Neural cell (in vitro differentiated cells): ENCODE results near the gene FAM20C. TPM values are rescaled to one million over a fixed set of nuclear protein-coding genes. Genes with fewer than 3 reads are reported as not detected.

ENCODE experiments used
- H2AFZ ChIP-seq: fragments of 200-600, 300-800 bp; sonication (generic), shearing (Covaris generic); 2 replicates; pipeline ENCODE4 v1.6.0; 2014; ENCODE audit warnings: low read depth, mild to moderate bottlenecking, antibody characterized with exemption, low read length, moderate library complexity
- H3F3A ChIP-seq: fragments of 200-600 bp; shearing (Covaris generic); 2 replicates; pipeline ENCODE4 v1.6.1; 2016; ENCODE audit warnings: mild to moderate bottlenecking, moderate library complexity, mixed read lengths, antibody characterized with exemption, low read length; ENCODE audit not compliant: insufficient read depth, poor library complexity, severe bottlenecking
- H3K27ac ChIP-seq: fragments of 200-600, 300-800 bp; sonication (generic), shearing (Covaris generic); 2 replicates; pipeline ENCODE4 v1.5.1; 2014; ENCODE audit warnings: mild to moderate bottlenecking, low read length, moderate library complexity
- H3K27me3 ChIP-seq: fragments of 300-800, 200-600 bp; sonication (generic), shearing (Covaris generic); 2 replicates; pipeline ENCODE4 v1.6.0; 2014; ENCODE audit warnings: mild to moderate bottlenecking, low read depth, low read length, moderate library complexity; ENCODE audit not compliant: insufficient read depth
- H3K36me3 ChIP-seq: fragments of 300-800, 200-600 bp; sonication (generic), shearing (Covaris generic); 2 replicates; pipeline ENCODE4 v1.5.1; 2014; ENCODE audit warnings: mild to moderate bottlenecking, antibody characterized with exemption, low read length, moderate library complexity; ENCODE audit not compliant: insufficient read depth
- H3K4me2 ChIP-seq: fragments of 300-800, 200-600 bp; sonication (generic), shearing (Covaris generic); 2 replicates; pipeline ENCODE4 v1.6.0; 2014; ENCODE audit warnings: mild to moderate bottlenecking, low read length
- H3K4me3 ChIP-seq: fragments of 300-800, 200-600 bp; sonication (generic), shearing (Covaris generic); 2 replicates; pipeline ENCODE4 v1.5.1; 2014; ENCODE audit warnings: mild to moderate bottlenecking, low read length, moderate library complexity
- H3K79me2 ChIP-seq: fragments of 200-600 bp; shearing (Covaris generic); replicated peaks from 2 replicates; pipeline ENCODE4 v1.6.0; 2014; ENCODE audit warnings: mild to moderate bottlenecking, low read length, moderate library complexity; ENCODE audit not compliant: insufficient read depth
- H3K9ac ChIP-seq: fragments of 300-800, 200-600 bp; sonication (generic), shearing (Covaris generic); 2 replicates; pipeline ENCODE4 v1.6.1; 2016; ENCODE audit warnings: mild to moderate bottlenecking, low read length, mixed read lengths
- H3K9me2 ChIP-seq: fragments of 200-600 bp; shearing (Covaris generic); 2 replicates; pipeline ENCODE4 v1.6.1; 2016; ENCODE audit warnings: mild to moderate bottlenecking, low read length, mixed read lengths; ENCODE audit not compliant: insufficient read depth
- H3K9me3 ChIP-seq: fragments of 200-600, 300-800 bp; sonication (generic), shearing (Covaris generic); 2 replicates; pipeline ENCODE4 v1.6.1; 2016; ENCODE audit warnings: mild to moderate bottlenecking, mixed run types, low read length, moderate library complexity, mixed read lengths
- H4K20me1 ChIP-seq: fragments of 200-600 bp; shearing (Covaris generic); 2 replicates; pipeline ENCODE4 v1.6.1; 2016; ENCODE audit warnings: mild to moderate bottlenecking, mixed run types; ENCODE audit not compliant: insufficient read depth
- CTCF ChIP-seq: fragments of 450-650 bp; IDR thresholded peaks from 2 replicates; pipeline ENCODE4 v1.5.1; 2014; ENCODE audit warnings: antibody characterized with exemption, mild to moderate bottlenecking, moderate library complexity; ENCODE audit not compliant: poor library complexity, severe bottlenecking
- EP300 ChIP-seq: fragments of 450-650 bp; conservative IDR thresholded peaks from 2 replicates; pipeline ENCODE4 v1.6.1; 2014; ENCODE audit warnings: antibody characterized with exemption, mild to moderate bottlenecking, moderate library complexity; ENCODE audit not compliant: poor library complexity, severe bottlenecking
- EZH2 ChIP-seq: fragments of 200-600, 300-800 bp; shearing (Covaris generic), sonication (generic); IDR thresholded peaks from 2 replicates; pipeline ENCODE4 v1.6.1; 2014; ENCODE audit warnings: antibody characterized with exemption, low read length, borderline replicate concordance, mild to moderate bottlenecking; ENCODE audit not compliant: insufficient read depth, poor library complexity, severe bottlenecking
- MXI1 ChIP-seq: fragments of 450-650 bp; conservative IDR thresholded peaks from 2 replicates; pipeline ENCODE4 v1.6.1; 2014; ENCODE audit warnings: antibody characterized with exemption, mild to moderate bottlenecking; ENCODE audit not compliant: poor library complexity, severe bottlenecking
- POLR2AphosphoS5 ChIP-seq: IDR thresholded peaks from 2 replicates; pipeline ENCODE4 v1.6.1; 2012
- RAD21 ChIP-seq: fragments of 450-650 bp; conservative IDR thresholded peaks from 2 replicates; pipeline ENCODE4 v1.6.1; 2014; ENCODE audit warnings: antibody characterized with exemption, mild to moderate bottlenecking, moderate library complexity
- REST ChIP-seq: IDR thresholded peaks from 2 replicates; pipeline ENCODE4 v1.6.1; 2012; ENCODE audit warnings: borderline replicate concordance
- SMC3 ChIP-seq: fragments of 450-650 bp; conservative IDR thresholded peaks from 2 replicates; pipeline ENCODE4 v1.6.1; 2014; ENCODE audit warnings: antibody characterized with exemption, mild to moderate bottlenecking, moderate library complexity; ENCODE audit not compliant: poor library complexity
- TAF1 ChIP-seq: IDR thresholded peaks from 2 replicates; pipeline ENCODE4 v1.6.1; 2012; ENCODE audit warnings: low read depth
- polyA plus RNA-seq: library from polyadenylated mRNA; depleted of rRNA; stranded (reverse); fragments of >200 nt; gene quantifications from 2 replicates; pipeline ENCODE4 v1.2.3, GENCODE V29; 2014

Gene FAM20C
- polyA plus RNA-seq, 1 donor from 2014 or later = 22.7 TPM

GRCh38 chr7:179209-179681 lies 13.1 kb upstream of the FAM20C start:
- no peaks in the 10 kb centered on the region for H3K9me3 ChIP-seq
- H3K79me2 ChIP-seq = no peaks in the 10 kb centered on the region
- H4K20me1 ChIP-seq = no peaks in the 10 kb centered on the region
- no peak overlapping the region for H3K4me3 ChIP-seq
- H3K27me3 ChIP-seq = no peaks in the 10 kb centered on the region
- no peaks in the 10 kb centered on the region for H3F3A ChIP-seq
- H3K27ac ChIP-seq = no peak overlapping the region
- TF ChIP-seq TAF1 (no peak), RAD21 (no peak), MXI1 (no peak), SMC3 (no peak), EZH2 (no peak), POLR2AphosphoS5 (no peak), CTCF (no peak), EP300 (no peak), REST (no peak)
- H3K4me2 ChIP-seq = no peak overlapping the region
- H2AFZ ChIP-seq = no peak overlapping the region
- H3K9ac ChIP-seq = no peak overlapping the region
- H3K9me2 ChIP-seq = no peaks in the 10 kb centered on the region
- no peaks in the 10 kb centered on the region for H3K36me3 ChIP-seq

GRCh38 chr7:179948-180694 lies 12.2 kb upstream of the FAM20C start:
- no peaks in the 10 kb centered on the region for H3F3A ChIP-seq
- H3K9me2 ChIP-seq = no peaks in the 10 kb centered on the region
- no peak overlapping the region for H3K4me3 ChIP-seq
- H3K9ac ChIP-seq = no peak overlapping the region
- no peak overlapping the region for H2AFZ ChIP-seq
- H3K4me2 ChIP-seq = no peak overlapping the region
- TF ChIP-seq EP300 (no peak), SMC3 (no peak), TAF1 (no peak), MXI1 (no peak), EZH2 (no peak), RAD21 (no peak), POLR2AphosphoS5 (no peak), REST (no peak), CTCF (no peak)
- H3K27ac ChIP-seq = no peak overlapping the region
- no peaks in the 10 kb centered on the region for H3K27me3 ChIP-seq
- H3K79me2 ChIP-seq = no peaks in the 10 kb centered on the region
- no peaks in the 10 kb centered on the region for H3K9me3 ChIP-seq
- no peaks in the 10 kb centered on the region for H4K20me1 ChIP-seq
- H3K36me3 ChIP-seq = no peaks in the 10 kb centered on the region
